HEK293 (cell line): ENCODE results near the gene CRYBG1.
A peak's percentile ranks its signal among the peaks of the same experiment; 100 is the strongest.

Experiments
- BCL11A ChIP-seq: fragments of 450-650 bp; formaldehyde crosslinking; IDR thresholded peaks from 2 replicates; pipeline ENCODE4 v1.5.1; 2016; ENCODE audit warnings: low read depth, missing biosample characterization, missing genetic modification characterization
- GLI2 ChIP-seq: fragments of 450-650 bp; formaldehyde crosslinking; IDR thresholded peaks from 2 replicates; pipeline ENCODE4; 2017; ENCODE audit warnings: missing biosample characterization, missing genetic modification characterization, low read depth, borderline replicate concordance
- KLF1 ChIP-seq: fragments of 450-650 bp; formaldehyde crosslinking; IDR thresholded peaks from 2 replicates; pipeline ENCODE4 v1.5.1; 2016; ENCODE audit warnings: missing biosample characterization, missing genetic modification characterization
- KLF7 ChIP-seq: fragments of 450-650 bp; formaldehyde crosslinking; IDR thresholded peaks from 2 replicates; pipeline ENCODE4 v1.5.1; 2016; ENCODE audit warnings: missing biosample characterization, missing genetic modification characterization, borderline replicate concordance
- SALL2 ChIP-seq: fragments of 450-650 bp; formaldehyde crosslinking; IDR thresholded peaks from 2 replicates; pipeline ENCODE4 v1.5.0; 2017; ENCODE audit warnings: missing biosample characterization, mild to moderate bottlenecking, missing genetic modification characterization, borderline replicate concordance
- SP2 ChIP-seq: fragments of 450-650 bp; formaldehyde crosslinking; IDR thresholded peaks from 2 replicates; pipeline ENCODE4 v1.5.1; 2016; ENCODE audit warnings: missing biosample characterization, missing genetic modification characterization
- TCF7L2 ChIP-seq: IDR thresholded peaks from 2 replicates; pipeline ENCODE4 v1.6.1; 2011; ENCODE audit warnings: low read depth, mild to moderate bottlenecking, inconsistent platforms, low read length, moderate library complexity, borderline replicate concordance
- ZEB2 ChIP-seq: fragments of 450-650 bp; formaldehyde crosslinking; IDR thresholded peaks from 2 replicates; pipeline ENCODE4 v1.5.1; 2016; ENCODE audit warnings: missing biosample characterization, missing genetic modification characterization
- ZNF10 ChIP-seq: fragments of 450-650 bp; formaldehyde crosslinking; IDR thresholded peaks from 2 replicates; pipeline ENCODE4 v1.5.1; 2017; ENCODE audit warnings: missing biosample characterization, missing genetic modification characterization
- ZNF16 ChIP-seq: fragments of 450-650 bp; formaldehyde crosslinking; IDR thresholded peaks from 2 replicates; pipeline ENCODE4 v1.5.1; 2016; ENCODE audit warnings: low read depth, missing biosample characterization, missing genetic modification characterization
- ZNF174 ChIP-seq: fragments of 450-650 bp; formaldehyde crosslinking; IDR thresholded peaks from 2 replicates; pipeline ENCODE4 v1.5.0; 2017; ENCODE audit warnings: missing biosample characterization, mild to moderate bottlenecking, missing genetic modification characterization
- ZNF302 ChIP-seq: fragments of 450-650 bp; formaldehyde crosslinking; IDR thresholded peaks from 2 replicates; pipeline ENCODE4 v1.5.1; 2016; ENCODE audit warnings: missing biosample characterization, missing genetic modification characterization, low read depth
- ZNF335 ChIP-seq: fragments of 450-650 bp; formaldehyde crosslinking; conservative IDR thresholded peaks from 2 replicates; pipeline ENCODE4 v1.5.1; 2016; ENCODE audit warnings: missing biosample characterization, missing genetic modification characterization
- ZNF341 ChIP-seq: fragments of 450-650 bp; formaldehyde crosslinking; IDR thresholded peaks from 2 replicates; pipeline ENCODE4; 2016; ENCODE audit warnings: low read depth, missing biosample characterization, missing genetic modification characterization
- ZNF366 ChIP-seq: fragments of 450-650 bp; formaldehyde crosslinking; conservative IDR thresholded peaks from 2 replicates; pipeline ENCODE4 v1.5.1; 2016; ENCODE audit warnings: missing biosample characterization, missing genetic modification characterization
- ZNF37A ChIP-seq: fragments of 450-650 bp; IDR thresholded peaks from 2 replicates; pipeline ENCODE4 v1.5.1; 2018; ENCODE audit warnings: missing biosample characterization, missing genetic modification characterization
- ZNF433 ChIP-seq: fragments of 450-650 bp; formaldehyde crosslinking; IDR thresholded peaks from 2 replicates; pipeline ENCODE4 v1.5.1; 2016; ENCODE audit warnings: missing biosample characterization, missing genetic modification characterization, low read depth
- ZNF544 ChIP-seq: fragments of 450-650 bp; formaldehyde crosslinking; IDR thresholded peaks from 2 replicates; pipeline ENCODE4 v1.5.0; 2017; ENCODE audit warnings: missing biosample characterization, missing genetic modification characterization
- ZNF548 ChIP-seq: fragments of 450-650 bp; formaldehyde crosslinking; IDR thresholded peaks from 2 replicates; pipeline ENCODE4 v1.5.1; 2016; ENCODE audit warnings: missing biosample characterization, missing genetic modification characterization
- ZNF596 ChIP-seq: fragments of 450-650 bp; IDR thresholded peaks from 2 replicates; pipeline ENCODE4 v1.5.0; 2018; ENCODE audit warnings: missing biosample characterization, mild to moderate bottlenecking, missing genetic modification characterization, moderate library complexity
- ZNF600 ChIP-seq: fragments of 450-650 bp; formaldehyde crosslinking; IDR thresholded peaks from 2 replicates; pipeline ENCODE4 v1.5.1; 2016; ENCODE audit warnings: missing biosample characterization, missing genetic modification characterization
- ZNF610 ChIP-seq: fragments of 450-650 bp; formaldehyde crosslinking; IDR thresholded peaks from 2 replicates; pipeline ENCODE4 v1.5.1; 2016; ENCODE audit warnings: missing biosample characterization, missing genetic modification characterization, borderline replicate concordance
- ZNF623 ChIP-seq: fragments of 450-650 bp; formaldehyde crosslinking; IDR thresholded peaks from 2 replicates; pipeline ENCODE4 v1.5.1; 2016; ENCODE audit warnings: missing biosample characterization, missing genetic modification characterization
- ZNF660 ChIP-seq: fragments of 450-650 bp; IDR thresholded peaks from 2 replicates; pipeline ENCODE4 v1.5.1; 2018; ENCODE audit warnings: missing biosample characterization, mild to moderate bottlenecking, missing genetic modification characterization
- ZNF707 ChIP-seq: fragments of 450-650 bp; formaldehyde crosslinking; IDR thresholded peaks from 2 replicates; pipeline ENCODE4 v1.5.1; 2016; ENCODE audit warnings: missing biosample characterization, missing genetic modification characterization
- ZNF747 ChIP-seq: fragments of 450-650 bp; formaldehyde crosslinking; IDR thresholded peaks from 2 replicates; pipeline ENCODE4 v1.5.1; 2016; ENCODE audit warnings: missing biosample characterization, missing genetic modification characterization
- TF ChIP-seq, protein P1 (sequence below): fragments of 450-650 bp; formaldehyde crosslinking; optimal IDR thresholded peaks from 2 replicates; pipeline ENCODE3; 2016; ENCODE audit warnings: missing biosample characterization, mild to moderate bottlenecking, missing genetic modification characterization
- TF ChIP-seq, protein P2 (sequence below): fragments of 450-650 bp; formaldehyde crosslinking; IDR thresholded peaks from 2 replicates; pipeline ENCODE4 v1.5.1; 2016; ENCODE audit warnings: missing biosample characterization, missing genetic modification characterization
- TF ChIP-seq, protein P3 (sequence below): fragments of 450-650 bp; formaldehyde crosslinking; IDR thresholded peaks from 2 replicates; pipeline ENCODE4 v1.5.1; 2016; ENCODE audit warnings: missing biosample characterization, missing genetic modification characterization, low read depth
- TF ChIP-seq, protein P4 (sequence below): fragments of 450-650 bp; formaldehyde crosslinking; IDR thresholded peaks from 2 replicates; pipeline ENCODE4 v1.5.1; 2016; ENCODE audit warnings: missing biosample characterization, missing genetic modification characterization
- TF ChIP-seq, protein P5 (sequence below): fragments of 450-650 bp; formaldehyde crosslinking; IDR thresholded peaks from 2 replicates; pipeline ENCODE4 v1.5.1; 2016; ENCODE audit warnings: missing biosample characterization, missing genetic modification characterization

Gene CRYBG1

DNA sequence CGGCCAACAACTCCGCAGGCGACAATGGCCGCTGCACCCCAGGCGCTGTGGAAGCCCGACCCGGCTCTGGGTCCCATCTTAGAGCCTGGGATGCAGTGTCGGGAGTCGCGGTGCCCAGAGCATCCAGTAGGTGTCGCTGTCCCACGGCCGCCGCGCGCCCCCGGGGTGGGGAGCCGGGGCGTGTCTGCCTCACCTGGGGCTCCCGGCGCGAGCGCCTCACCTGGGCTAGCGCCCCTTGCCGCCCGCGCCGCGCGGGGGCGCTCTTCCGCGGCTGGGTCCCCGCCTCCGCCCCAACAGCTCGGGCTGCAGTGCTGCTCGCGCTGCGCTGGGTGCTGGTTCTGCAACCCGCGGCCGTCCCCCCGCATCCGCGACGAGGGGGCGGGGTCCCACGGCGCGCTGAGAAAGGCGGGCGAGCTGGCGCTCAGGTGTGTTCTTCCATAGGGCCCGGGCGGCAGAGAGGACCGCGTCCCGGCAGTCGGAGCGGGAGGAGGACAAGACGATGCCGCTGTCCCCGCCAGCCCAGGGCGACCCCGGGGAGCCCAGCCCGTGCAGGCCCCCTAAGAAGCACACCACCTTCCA is at the start of gene CRYBG1 (continued):
- no peak for TF ChIP-seq ZNF10 (tag by site-specific recombination)
- TF ChIP-seq ZNF548 (tag by site-specific recombination) = no peak
- TF ChIP-seq ZNF433 = no peak
- no peak for TF ChIP-seq ZNF596 (tag by site-specific recombination)
- no peak for TF ChIP-seq ZNF747 (tag by site-specific recombination)
- no peak for TF ChIP-seq ZNF610 (tag by site-specific recombination)
- no peak for TF ChIP-seq ZNF623 (tag by site-specific recombination)
- no peak for TF ChIP-seq BCL11A (tag by site-specific recombination)
- TF ChIP-seq ZNF335 (tag by site-specific recombination) = no peak; the same call in 1 of the 2 replicates
- TF ChIP-seq, protein P1, sequence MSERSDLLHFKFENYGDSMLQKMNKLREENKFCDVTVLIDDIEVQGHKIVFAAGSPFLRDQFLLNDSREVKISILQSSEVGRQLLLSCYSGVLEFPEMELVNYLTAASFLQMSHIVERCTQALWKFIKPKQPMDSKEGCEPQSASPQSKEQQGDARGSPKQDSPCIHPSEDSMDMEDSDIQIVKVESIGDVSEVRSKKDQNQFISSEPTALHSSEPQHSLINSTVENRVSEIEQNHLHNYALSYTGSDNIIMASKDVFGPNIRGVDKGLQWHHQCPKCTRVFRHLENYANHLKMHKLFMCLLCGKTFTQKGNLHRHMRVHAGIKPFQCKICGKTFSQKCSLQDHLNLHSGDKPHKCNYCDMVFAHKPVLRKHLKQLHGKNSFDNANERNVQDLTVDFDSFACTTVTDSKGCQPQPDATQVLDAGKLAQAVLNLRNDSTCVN (tag by site-specific recombination) = peak; percentile 74
- TF ChIP-seq GLI2 = no peak
- TF ChIP-seq ZNF37A (tag by site-specific recombination) = peak; percentile 82
- TF ChIP-seq, protein P2, sequence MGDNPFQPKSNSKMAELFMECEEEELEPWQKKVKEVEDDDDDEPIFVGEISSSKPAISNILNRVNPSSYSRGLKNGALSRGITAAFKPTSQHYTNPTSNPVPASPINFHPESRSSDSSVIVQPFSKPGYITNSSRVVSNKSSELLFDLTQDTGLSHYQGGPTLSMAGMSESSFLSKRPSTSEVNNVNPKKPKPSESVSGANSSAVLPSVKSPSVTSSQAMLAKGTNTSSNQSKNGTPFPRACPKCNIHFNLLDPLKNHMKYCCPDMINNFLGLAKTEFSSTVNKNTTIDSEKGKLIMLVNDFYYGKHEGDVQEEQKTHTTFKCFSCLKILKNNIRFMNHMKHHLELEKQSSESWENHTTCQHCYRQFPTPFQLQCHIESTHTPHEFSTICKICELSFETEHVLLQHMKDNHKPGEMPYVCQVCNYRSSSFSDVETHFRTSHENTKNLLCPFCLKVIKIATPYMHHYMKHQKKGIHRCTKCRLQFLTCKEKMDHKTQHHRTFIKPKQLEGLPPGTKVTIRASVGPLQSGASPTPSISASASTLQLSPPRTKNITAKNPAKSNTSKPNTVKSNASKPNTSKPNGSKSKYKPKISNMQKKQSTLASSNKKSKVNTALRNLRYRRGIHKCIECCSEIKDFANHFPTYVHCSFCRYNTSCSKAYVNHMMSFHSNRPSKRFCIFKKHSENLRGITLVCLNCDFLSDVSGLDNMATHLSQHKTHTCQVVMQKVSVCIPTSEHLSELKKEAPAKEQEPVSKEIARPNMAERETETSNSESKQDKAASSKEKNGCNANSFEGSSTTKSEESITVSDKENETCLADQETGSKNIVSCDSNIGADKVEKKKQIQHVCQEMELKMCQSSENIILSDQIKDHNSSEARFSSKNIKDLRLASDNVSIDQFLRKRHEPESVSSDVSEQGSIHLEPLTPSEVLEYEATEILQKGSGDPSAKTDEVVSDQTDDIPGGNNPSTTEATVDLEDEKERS (tag by site-specific recombination) = no peak
- no peak for TF ChIP-seq ZNF174 (tag by site-specific recombination)
- TF ChIP-seq ZEB2 (tag by site-specific recombination) = peak; percentile 95
- TF ChIP-seq ZNF16 (tag by site-specific recombination) = no peak
- TF ChIP-seq KLF7 (tag by site-specific recombination) = no peak
- TF ChIP-seq, protein P3, sequence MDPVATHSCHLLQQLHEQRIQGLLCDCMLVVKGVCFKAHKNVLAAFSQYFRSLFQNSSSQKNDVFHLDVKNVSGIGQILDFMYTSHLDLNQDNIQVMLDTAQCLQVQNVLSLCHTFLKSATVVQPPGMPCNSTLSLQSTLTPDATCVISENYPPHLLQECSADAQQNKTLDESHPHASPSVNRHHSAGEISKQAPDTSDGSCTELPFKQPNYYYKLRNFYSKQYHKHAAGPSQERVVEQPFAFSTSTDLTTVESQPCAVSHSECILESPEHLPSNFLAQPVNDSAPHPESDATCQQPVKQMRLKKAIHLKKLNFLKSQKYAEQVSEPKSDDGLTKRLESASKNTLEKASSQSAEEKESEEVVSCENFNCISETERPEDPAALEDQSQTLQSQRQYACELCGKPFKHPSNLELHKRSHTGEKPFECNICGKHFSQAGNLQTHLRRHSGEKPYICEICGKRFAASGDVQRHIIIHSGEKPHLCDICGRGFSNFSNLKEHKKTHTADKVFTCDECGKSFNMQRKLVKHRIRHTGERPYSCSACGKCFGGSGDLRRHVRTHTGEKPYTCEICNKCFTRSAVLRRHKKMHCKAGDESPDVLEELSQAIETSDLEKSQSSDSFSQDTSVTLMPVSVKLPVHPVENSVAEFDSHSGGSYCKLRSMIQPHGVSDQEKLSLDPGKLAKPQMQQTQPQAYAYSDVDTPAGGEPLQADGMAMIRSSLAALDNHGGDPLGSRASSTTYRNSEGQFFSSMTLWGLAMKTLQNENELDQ = no peak
- TF ChIP-seq, protein P4, sequence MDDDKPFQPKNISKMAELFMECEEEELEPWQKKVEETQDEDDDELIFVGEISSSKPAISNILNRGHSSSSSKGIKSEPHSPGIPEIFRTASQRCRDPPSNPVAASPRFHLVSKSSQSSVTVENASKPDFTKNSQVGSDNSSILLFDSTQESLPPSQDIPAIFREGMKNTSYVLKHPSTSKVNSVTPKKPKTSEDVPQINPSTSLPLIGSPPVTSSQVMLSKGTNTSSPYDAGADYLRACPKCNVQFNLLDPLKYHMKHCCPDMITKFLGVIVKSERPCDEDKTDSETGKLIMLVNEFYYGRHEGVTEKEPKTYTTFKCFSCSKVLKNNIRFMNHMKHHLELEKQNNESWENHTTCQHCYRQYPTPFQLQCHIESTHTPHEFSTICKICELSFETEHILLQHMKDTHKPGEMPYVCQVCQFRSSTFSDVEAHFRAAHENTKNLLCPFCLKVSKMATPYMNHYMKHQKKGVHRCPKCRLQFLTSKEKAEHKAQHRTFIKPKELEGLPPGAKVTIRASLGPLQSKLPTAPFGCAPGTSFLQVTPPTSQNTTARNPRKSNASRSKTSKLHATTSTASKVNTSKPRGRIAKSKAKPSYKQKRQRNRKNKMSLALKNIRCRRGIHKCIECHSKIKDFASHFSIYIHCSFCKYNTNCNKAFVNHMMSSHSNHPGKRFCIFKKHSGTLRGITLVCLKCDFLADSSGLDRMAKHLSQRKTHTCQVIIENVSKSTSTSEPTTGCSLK = no peak
- no peak for TF ChIP-seq ZNF707 (tag by site-specific recombination)
- TF ChIP-seq ZNF600 (tag by site-specific recombination) = peak; percentile 83
- TF ChIP-seq KLF1 (tag by site-specific recombination) = peak; percentile 51
- no peak for TF ChIP-seq ZNF302 (tag by site-specific recombination)
- TF ChIP-seq TCF7L2 = no peak
- TF ChIP-seq ZNF660 (tag by site-specific recombination) = peak; percentile 89
- no peak for TF ChIP-seq SP2 (tag by site-specific recombination)
- no peak for TF ChIP-seq ZNF366 (tag by site-specific recombination)
- TF ChIP-seq ZNF341 (tag by site-specific recombination) = no peak
- no peak for TF ChIP-seq SALL2 (tag by site-specific recombination)
- TF ChIP-seq, protein P5, sequence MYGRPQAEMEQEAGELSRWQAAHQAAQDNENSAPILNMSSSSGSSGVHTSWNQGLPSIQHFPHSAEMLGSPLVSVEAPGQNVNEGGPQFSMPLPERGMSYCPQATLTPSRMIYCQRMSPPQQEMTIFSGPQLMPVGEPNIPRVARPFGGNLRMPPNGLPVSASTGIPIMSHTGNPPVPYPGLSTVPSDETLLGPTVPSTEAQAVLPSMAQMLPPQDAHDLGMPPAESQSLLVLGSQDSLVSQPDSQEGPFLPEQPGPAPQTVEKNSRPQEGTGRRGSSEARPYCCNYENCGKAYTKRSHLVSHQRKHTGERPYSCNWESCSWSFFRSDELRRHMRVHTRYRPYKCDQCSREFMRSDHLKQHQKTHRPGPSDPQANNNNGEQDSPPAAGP = peak; percentile 72; the same call in 1 of the 2 replicates
- no peak for TF ChIP-seq ZNF544
